ENCODE measurements around the gene SV2B.
A peak's percentile ranks its signal among the peaks of the same experiment; 100 is the strongest.

The SV2B gene

GRCh38 chr15:91271565-91272153 is 171.6 kb downstream of the SV2B start:
- DNase-seq (ENCODE audit: low read depth), result peak; percentile 31

GRCh38 chr15:91275844-91276243 is 175.8 kb downstream of the SV2B start:
- no peak for DNase-seq (ENCODE audit: low read depth)

- DNase-seq (ENCODE audit: low read depth), result no peak
Observed at GRCh38 chr15:91278951-91279350, 178.9 kb downstream of the SV2B start.

GRCh38 chr15:91279486-91279885 is 179.4 kb downstream of the SV2B start:
- DNase-seq (ENCODE audit: low read depth), result no peak

GRCh38 chr15:91281947-91282346 is 181.9 kb downstream of the SV2B start:
- DNase-seq (ENCODE audit: low read depth), result no peak

- no peak for DNase-seq (ENCODE audit: low read depth)
Observed at GRCh38 chr15:91282486-91282885, 182.4 kb downstream of the SV2B start.

GRCh38 chr15:91283155-91283554 is 183.1 kb downstream of the SV2B start:
- no peak for DNase-seq (ENCODE audit: low read depth)

GRCh38 chr15:91284758-91285466 is 184.9 kb downstream of the SV2B start:
- DNase-seq (ENCODE audit: low read depth), result no peak

GRCh38 chr15:91289324-91289723 is 189.3 kb downstream of the SV2B start:
- no peak for DNase-seq (ENCODE audit: low read depth)

GRCh38 chr15:91290553-91290952 is 190.5 kb downstream of the SV2B start:
- no peak for DNase-seq (ENCODE audit: low read depth)

- DNase-seq (ENCODE audit: low read depth), result no peak
Observed at GRCh38 chr15:91291673-91292072, 191.6 kb downstream of the SV2B start.

GRCh38 chr15:91294344-91294743 is 194.3 kb downstream of the SV2B start:
- no peak for DNase-seq (ENCODE audit: low read depth)

- no peak for DNase-seq (ENCODE audit: low read depth)
Observed at GRCh38 chr15:91294795-91295194, 194.7 kb downstream of the SV2B start.

GRCh38 chr15:91298101-91298500 is 198.0 kb downstream of the SV2B start:
- DNase-seq (ENCODE audit: low read depth), result no peak

GRCh38 chr15:91302588-91303439 is 202.8 kb downstream of the SV2B start:
- DNase-seq (ENCODE audit: low read depth), result no peak

GRCh38 chr15:91304210-91304609 is 204.2 kb downstream of the SV2B start:
- DNase-seq (ENCODE audit: low read depth), result no peak

- no peak for DNase-seq (ENCODE audit: low read depth)
Observed at GRCh38 chr15:91304786-91305185, 204.7 kb downstream of the SV2B start.

GRCh38 chr15:91306144-91306543 is 206.1 kb downstream of the SV2B start:
- DNase-seq (ENCODE audit: low read depth), result no peak

GRCh38 chr15:91307601-91308000 is 207.5 kb downstream of the SV2B start:
- DNase-seq (ENCODE audit: low read depth), result no peak

- DNase-seq (ENCODE audit: low read depth), result no peak
Observed at GRCh38 chr15:91308199-91308598, 208.1 kb downstream of the SV2B start.

- DNase-seq (ENCODE audit: low read depth), result no peak
Observed at GRCh38 chr15:91308855-91309254, 208.8 kb downstream of the SV2B start.

- DNase-seq (ENCODE audit: low read depth), result no peak
Observed at GRCh38 chr15:91311986-91312385, 211.9 kb downstream of the SV2B start.

GRCh38 chr15:91316126-91316525 is 216.1 kb downstream of the SV2B start:
- DNase-seq (ENCODE audit: low read depth), result no peak

Measured in activated T-helper 1 cell treated with Interleukin-2 at 50 U/mL for 16 hours (primary cell).